GM23248 (cell line): ENCODE measurements around the gene MECR. TPM values are rescaled to one million over a fixed set of nuclear protein-coding genes. Genes with fewer than 3 reads are reported as not detected.
A peak's percentile ranks its signal among the peaks of the same experiment; 100 is the strongest.

Experiments used
- DNase-seq: peaks from one replicate; pipeline ENCODE4 v3.0.0-alpha.2; 2015
- H2AFZ ChIP-seq: fragments of 200-600 bp; sonication (generic); 2 replicates; pipeline ENCODE4 v1.6.1; 2016; ENCODE audit warnings: antibody characterized with exemption
- H3F3A ChIP-seq: fragments of 200-600 bp; sonication (generic); 2 replicates; pipeline ENCODE4 v1.6.1; 2016; ENCODE audit warnings: mild to moderate bottlenecking, antibody characterized with exemption, mixed run types; ENCODE audit not compliant: insufficient read depth
- H3K27ac ChIP-seq: fragments of 200-600 bp; sonication (generic); 2 replicates; pipeline ENCODE4 v1.5.1; 2016; ENCODE audit warnings: mild to moderate bottlenecking
- H3K27me3 ChIP-seq: fragments of 200-600 bp; sonication (generic); replicated peaks from 2 replicates; pipeline ENCODE4 v1.6.1; 2016; ENCODE audit warnings: mild to moderate bottlenecking; ENCODE audit not compliant: insufficient read depth
- H3K36me3 ChIP-seq: fragments of 200-600 bp; sonication (generic); 2 replicates; pipeline ENCODE4 v1.6.1; 2016; ENCODE audit warnings: low read depth, mild to moderate bottlenecking
- H3K4me1 ChIP-seq: fragments of 200-600 bp; sonication (generic); 2 replicates; pipeline ENCODE4 v1.6.1; 2016; ENCODE audit warnings: mild to moderate bottlenecking; ENCODE audit not compliant: insufficient read depth
- H3K4me2 ChIP-seq: fragments of 200-600 bp; sonication (generic); one replicate; pipeline ENCODE4 v1.6.1; 2016; ENCODE audit warnings: mild to moderate bottlenecking; ENCODE audit not compliant: unreplicated experiment
- H3K4me3 ChIP-seq: fragments of 200-600 bp; sonication (generic); 2 replicates; pipeline ENCODE4 v1.5.1; 2016; ENCODE audit warnings: mild to moderate bottlenecking
- H3K79me2 ChIP-seq: fragments of 200-600 bp; sonication (generic); 2 replicates; pipeline ENCODE4 v1.6.1; 2016; ENCODE audit warnings: mild to moderate bottlenecking; ENCODE audit not compliant: insufficient read depth
- H3K9ac ChIP-seq: fragments of 200-600 bp; sonication (generic); 2 replicates; pipeline ENCODE4 v1.6.1; 2016; ENCODE audit warnings: mild to moderate bottlenecking
- H3K9me2 ChIP-seq: fragments of 200-600 bp; sonication (generic); 2 replicates; pipeline ENCODE4 v1.6.1; 2016; ENCODE audit warnings: mixed run types, mild to moderate bottlenecking, moderate library complexity; ENCODE audit not compliant: insufficient read depth
- H3K9me3 ChIP-seq: fragments of 200-600 bp; sonication (generic); one replicate; pipeline ENCODE4 v1.6.1; 2017; ENCODE audit warnings: low read depth
- H4K20me1 ChIP-seq: fragments of 200-600 bp; sonication (generic); 2 replicates; pipeline ENCODE4 v1.6.0; 2016; ENCODE audit not compliant: insufficient read depth
- EZH2 ChIP-seq: fragments of 200-600 bp; sonication (generic); IDR thresholded peaks from 2 replicates; pipeline ENCODE4 v1.6.1; 2018; ENCODE audit warnings: antibody characterized with exemption, mild to moderate bottlenecking; ENCODE audit not compliant: insufficient read depth, poor library complexity, severe bottlenecking
- EZH2phosphoT487 ChIP-seq: fragments of 200-600 bp; sonication (generic); IDR thresholded peaks from 2 replicates; pipeline ENCODE4 v1.6.1; 2018; ENCODE audit warnings: antibody characterized with exemption, moderate library complexity, mild to moderate bottlenecking, low read depth; ENCODE audit not compliant: insufficient read depth
- WGBS, 2 experiments: methylation state at CpG; one replicate each; pipeline ENCODE4 v1.1.6; 2015 to 2017; ENCODE audit warnings: low lambda C conversion rate in 2 of 2, low coverage in 1 of 2; ENCODE audit errors: missing lambda C conversion rate in 2 of 2; 5-methylcytosine and 5-hydroxymethylcytosine counted together
- in situ Hi-C: fragments of 300-500 bp; cut with MboI; formaldehyde crosslinking; loops from 2 replicates; pipeline ENCODE4 v1.15.0; 2020
- polyA plus RNA-seq: library from polyadenylated mRNA; unstranded; fragments of >200 nt; fragmentation: Nextera tagmentation; extraction: Ambion mirVana; gene quantifications from 2 replicates; pipeline ENCODE4 v1.2.1, GENCODE V29; 2016
- total RNA-seq: library from RNA; depleted of rRNA; stranded (reverse); fragments of >200 nt; shearing (Covaris generic); gene quantifications from 2 replicates; pipeline ENCODE4 v1.2.3, GENCODE V29; 2014

The MECR gene
- total and polyA plus RNA-seq, 2 experiments from 2014 or later: 19.1 to 43.3 TPM

DNA sequence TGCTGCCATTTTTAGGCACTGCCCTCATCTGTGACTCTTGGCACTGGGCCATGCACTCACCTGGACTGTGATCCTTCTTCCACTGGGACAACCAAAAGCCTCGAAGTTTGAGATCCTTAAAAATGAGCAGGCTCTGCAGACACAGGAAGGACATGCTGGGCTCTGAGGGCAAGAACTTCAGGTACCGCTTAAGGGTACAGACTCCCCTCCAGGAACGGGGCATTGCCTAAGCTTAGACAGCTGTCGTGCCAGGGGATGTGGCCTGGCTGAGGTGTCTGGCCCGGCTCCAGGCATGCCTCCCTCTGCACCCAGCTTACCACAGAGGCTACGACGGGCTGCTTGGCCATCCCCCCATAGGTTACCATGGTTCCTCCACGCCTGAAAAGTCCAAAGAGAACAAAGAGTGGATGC, 34.8 kb downstream of the MECR start:
- Histone ChIP-seq H2AFZ (no peak overlapping the region), H3K9me3 (no peaks in the 10 kb centered on the region), H4K20me1 (no peaks in the 10 kb centered on the region), H3K4me3 (no peak overlapping the region), H3K9ac (peak overlapping the region; percentile 70; the same call in 1 of the 2 replicates), H3K79me2 (no peaks in the 10 kb centered on the region), H3K27me3 (no peaks in the 10 kb centered on the region), H3K36me3 (peaks cover 9% of the 10 kb centered on the region; the same call in 1 of the 2 replicates), H3K27ac (peak overlapping the region; percentile 90), H3F3A (peaks cover 19% of the 10 kb centered on the region), H3K4me1 (peaks cover 20% of the 10 kb centered on the region), H3K9me2 (no peaks in the 10 kb centered on the region), H3K4me2 (no peak overlapping the region)
- DNase-seq: no peak
- 81 to 83% methylated on average over 8 of the region's 8 CpGs for WGBS, 2 experiments
- no peak for TF ChIP-seq EZH2
- TF ChIP-seq EZH2phosphoT487: no peak
- in situ Hi-C loops: loop anchor here (10.0 kb wide), 3 partner anchors 151 to 411 kb away; no protein-coding TSS in a partner anchor

DNA sequence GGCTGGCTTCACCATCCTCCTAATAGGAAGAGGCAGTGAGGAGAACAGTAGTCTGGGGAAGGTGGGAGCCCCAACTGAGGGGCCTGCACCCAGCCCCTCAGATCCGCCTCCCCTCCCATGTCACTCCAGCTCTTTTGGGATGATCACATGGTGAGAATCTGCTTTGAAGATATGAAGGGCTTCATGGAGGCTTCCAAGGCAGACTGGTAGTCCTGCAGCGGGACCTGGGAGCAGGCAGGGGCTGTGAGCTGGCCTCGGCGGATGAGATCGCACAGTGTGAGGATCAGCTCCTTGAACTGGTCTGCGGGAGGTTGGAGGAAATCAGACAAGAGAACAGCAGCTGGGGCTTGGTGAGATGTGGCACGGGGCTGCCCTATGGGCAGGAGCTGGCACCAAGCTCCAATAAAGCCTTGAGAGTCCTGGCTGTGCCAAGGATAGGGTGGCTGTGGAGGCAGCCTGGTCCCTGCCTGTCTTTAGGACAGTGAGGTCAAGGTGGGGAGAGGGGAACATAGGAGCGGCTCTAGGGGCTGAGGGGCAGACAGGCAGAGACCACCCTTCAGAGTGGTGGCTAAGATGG, 36.8 kb downstream of the MECR start:
- Histone ChIP-seq H3F3A (peaks cover 19% of the 10 kb centered on the region), H3K27ac (no peak overlapping the region), H2AFZ (no peak overlapping the region), H3K27me3 (no peaks in the 10 kb centered on the region), H3K4me2 (no peak overlapping the region), H4K20me1 (no peaks in the 10 kb centered on the region), H3K79me2 (no peaks in the 10 kb centered on the region), H3K36me3 (peaks cover 4% of the 10 kb centered on the region; the same call in 1 of the 2 replicates), H3K9me3 (no peaks in the 10 kb centered on the region), H3K4me3 (no peak overlapping the region), H3K4me1 (peaks cover 17% of the 10 kb centered on the region), H3K9ac (no peak overlapping the region), H3K9me2 (no peaks in the 10 kb centered on the region)
- no peak for DNase-seq
- TF ChIP-seq EZH2 (no peak), EZH2phosphoT487 (no peak)
- WGBS, 2 experiments: 90 to 93% methylated on average over 8 of the region's 8 CpGs
- in situ Hi-C loops: loop anchor here (10.0 kb wide), 3 partner anchors 149 to 409 kb away; no protein-coding TSS in a partner anchor

GRCh38 chr1:29190718-29191117, 40.0 kb downstream of the MECR start:
- TF ChIP-seq EZH2 (no peak), EZH2phosphoT487 (no peak)
- no peaks in the 10 kb centered on the region for H3K27me3 ChIP-seq
- no peak overlapping the region for H2AFZ ChIP-seq
- no peaks in the 10 kb centered on the region for H3K9me2 ChIP-seq
- no peak overlapping the region for H3K27ac ChIP-seq
- H3K36me3 ChIP-seq: peaks cover 4% of the 10 kb centered on the region; the same call in 1 of the 2 replicates
- H3K4me2 ChIP-seq: no peak overlapping the region
- H3K9ac ChIP-seq: no peak overlapping the region
- no peaks in the 10 kb centered on the region for H3K9me3 ChIP-seq
- no peaks in the 10 kb centered on the region for H4K20me1 ChIP-seq
- WGBS, 2 experiments: 84 to 85% methylated on average over 6 of the region's 6 CpGs
- H3F3A ChIP-seq: no peaks in the 10 kb centered on the region; the same call in 1 of the 2 replicates
- in situ Hi-C loops: loop anchor here (10.0 kb wide), 3 partner anchors 146 to 406 kb away; no protein-coding TSS in a partner anchor
- DNase-seq: no peak
- no peaks in the 10 kb centered on the region for H3K79me2 ChIP-seq
- H3K4me3 ChIP-seq: no peak overlapping the region
- H3K4me1 ChIP-seq: no peaks in the 10 kb centered on the region

DNA sequence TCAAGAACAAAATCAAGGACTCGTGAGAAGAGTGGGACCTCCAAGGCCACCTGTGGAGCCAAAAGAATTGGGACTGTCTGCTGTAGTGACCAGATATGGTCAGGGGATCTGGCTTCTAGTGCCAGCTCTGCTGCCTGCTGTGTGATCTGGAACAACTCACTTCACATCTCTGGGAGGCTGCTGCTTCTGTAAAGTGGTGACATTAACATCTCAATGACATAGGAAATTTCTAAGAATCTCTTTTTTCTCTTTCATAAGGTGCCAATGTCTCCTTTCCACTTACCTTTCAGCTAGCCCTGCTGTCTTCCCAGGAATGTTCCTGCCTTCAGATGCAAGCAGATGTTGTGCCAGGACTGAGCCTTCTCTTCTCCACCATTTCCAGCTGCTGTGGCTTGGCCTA, 44.0 kb downstream of the MECR start:
- no peak for TF ChIP-seq EZH2phosphoT487
- no peak for TF ChIP-seq EZH2

GRCh38 chr1:29186252-29186651, 44.5 kb downstream of the MECR start:
- no peaks in the 10 kb centered on the region for H3K9me2 ChIP-seq
- H3K27me3 ChIP-seq: no peaks in the 10 kb centered on the region
- no peak overlapping the region for H3K9ac ChIP-seq
- H3K79me2 ChIP-seq: peaks cover 4% of the 10 kb centered on the region
- peaks cover 9% of the 10 kb centered on the region; the same call in 1 of the 2 replicates for H3K4me1 ChIP-seq
- no peaks in the 10 kb centered on the region for H3K9me3 ChIP-seq
- 85 to 88% methylated on average over 3 of the region's 3 CpGs for WGBS, 2 experiments
- no peak for DNase-seq
- no peaks in the 10 kb centered on the region for H4K20me1 ChIP-seq
- in situ Hi-C loops: no loop called here
- no peak overlapping the region for H3K4me3 ChIP-seq
- H2AFZ ChIP-seq: no peak overlapping the region
- H3K36me3 ChIP-seq: no peaks in the 10 kb centered on the region
- no peak for TF ChIP-seq EZH2phosphoT487
- TF ChIP-seq EZH2: no peak
- no peak overlapping the region for H3K4me2 ChIP-seq
- H3K27ac ChIP-seq: no peak overlapping the region
- peaks cover 15% of the 10 kb centered on the region for H3F3A ChIP-seq

More for the DNA sequence above, 44.0 kb downstream of the MECR start:
- no peak overlapping the region for H2AFZ ChIP-seq
- H3K4me3 ChIP-seq: no peak overlapping the region
- in situ Hi-C loops: no loop called here
- H3K9me3 ChIP-seq: no peaks in the 10 kb centered on the region
- H3K9me2 ChIP-seq: no peaks in the 10 kb centered on the region
- peaks cover 9% of the 10 kb centered on the region; the same call in 1 of the 2 replicates for H3K4me1 ChIP-seq
- no peaks in the 10 kb centered on the region for H3K79me2 ChIP-seq
- H3K27me3 ChIP-seq: no peaks in the 10 kb centered on the region
- no peak overlapping the region for H3K4me2 ChIP-seq
- WGBS, 2 experiments: 100% methylated on average over 1 of the region's 1 CpG
- peaks cover 15% of the 10 kb centered on the region for H3F3A ChIP-seq
- H3K36me3 ChIP-seq: no peaks in the 10 kb centered on the region
- no peak overlapping the region for H3K9ac ChIP-seq
- no peak for DNase-seq
- H3K27ac ChIP-seq: no peak overlapping the region
- H4K20me1 ChIP-seq: no peaks in the 10 kb centered on the region
